GM12801 (cell line): ENCODE data around the gene CLDN12.

Experiments used
- TF ChIP-seq, protein P1 (sequence below): IDR thresholded peaks from one replicate; pipeline ENCODE4 v1.5.1; 2011; ENCODE audit warnings: control low read depth; ENCODE audit not compliant: insufficient read length; ENCODE audit errors: extremely low read depth

The CLDN12 gene

DNA sequence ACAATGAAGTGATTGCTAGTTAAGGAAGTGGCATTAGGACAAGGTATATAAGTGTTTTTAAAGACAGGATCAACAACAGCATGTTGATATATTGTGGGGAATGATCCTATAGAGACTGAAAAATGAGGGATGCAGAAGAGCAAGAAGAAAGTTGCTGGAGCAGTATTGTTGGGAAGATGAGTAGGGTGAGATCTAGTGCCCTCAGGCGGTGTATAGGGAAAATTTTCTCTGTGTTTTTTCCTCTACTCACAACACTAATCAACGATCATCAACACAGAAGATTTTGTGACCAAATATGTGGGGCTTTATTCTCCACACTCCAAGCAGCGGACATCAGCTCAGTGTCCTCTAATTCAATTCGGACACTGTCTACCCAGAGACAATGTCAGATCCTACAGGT is 56.6 kb downstream of the CLDN12 start:
- TF ChIP-seq, protein P1, sequence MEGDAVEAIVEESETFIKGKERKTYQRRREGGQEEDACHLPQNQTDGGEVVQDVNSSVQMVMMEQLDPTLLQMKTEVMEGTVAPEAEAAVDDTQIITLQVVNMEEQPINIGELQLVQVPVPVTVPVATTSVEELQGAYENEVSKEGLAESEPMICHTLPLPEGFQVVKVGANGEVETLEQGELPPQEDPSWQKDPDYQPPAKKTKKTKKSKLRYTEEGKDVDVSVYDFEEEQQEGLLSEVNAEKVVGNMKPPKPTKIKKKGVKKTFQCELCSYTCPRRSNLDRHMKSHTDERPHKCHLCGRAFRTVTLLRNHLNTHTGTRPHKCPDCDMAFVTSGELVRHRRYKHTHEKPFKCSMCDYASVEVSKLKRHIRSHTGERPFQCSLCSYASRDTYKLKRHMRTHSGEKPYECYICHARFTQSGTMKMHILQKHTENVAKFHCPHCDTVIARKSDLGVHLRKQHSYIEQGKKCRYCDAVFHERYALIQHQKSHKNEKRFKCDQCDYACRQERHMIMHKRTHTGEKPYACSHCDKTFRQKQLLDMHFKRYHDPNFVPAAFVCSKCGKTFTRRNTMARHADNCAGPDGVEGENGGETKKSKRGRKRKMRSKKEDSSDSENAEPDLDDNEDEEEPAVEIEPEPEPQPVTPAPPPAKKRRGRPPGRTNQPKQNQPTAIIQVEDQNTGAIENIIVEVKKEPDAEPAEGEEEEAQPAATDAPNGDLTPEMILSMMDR: no peak

DNA sequence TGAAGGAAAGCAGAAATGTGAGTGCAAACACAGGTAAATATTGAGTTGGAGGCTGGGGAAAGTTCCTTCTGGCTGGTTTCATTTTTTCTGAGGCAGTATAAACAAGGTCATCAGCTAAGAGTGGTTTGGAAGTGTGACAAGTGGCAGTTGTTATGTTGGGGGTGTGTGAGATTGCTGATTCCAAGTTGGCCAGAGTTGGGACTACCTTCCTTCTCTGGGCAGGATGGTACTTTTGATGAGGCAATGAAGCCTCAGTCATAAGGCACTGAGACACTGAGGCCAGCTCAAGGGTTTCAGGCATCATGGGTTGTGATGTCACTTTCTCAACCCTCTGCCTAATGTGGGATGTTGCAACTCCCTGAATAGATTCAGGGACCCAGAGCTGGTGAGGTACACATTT is 58.0 kb downstream of the CLDN12 start:
- TF ChIP-seq, protein P1: no peak
